Vagina (tissue), 2 donors: Measurements from ENCODE around the gene EPN2. TPM values are rescaled to one million over a fixed set of nuclear protein-coding genes. Genes with fewer than 3 reads are reported as not detected.
A peak's percentile ranks its signal among the peaks of the same experiment; 100 is the strongest.

Experiments
- DNase-seq, 2 donors: peaks; one replicate each; pipeline ENCODE4 v3.0.0-alpha.2; 2017; ENCODE audit errors: extremely low spot score in 2 of 2
- H3K27ac ChIP-seq: fragments of 200-600 bp; sonication (generic); one replicate; pipeline ENCODE4 v1.5.1; 2019
- H3K27me3 ChIP-seq: fragments of 200-600 bp; sonication (generic); one replicate; pipeline ENCODE4 v1.5.1; 2019
- H3K36me3 ChIP-seq, 2 donors: fragments of 200-600 bp; sonication (generic); one replicate each; pipeline ENCODE4 v1.5.1; 2017 to 2019
- H3K4me1 ChIP-seq: fragments of 200-600 bp; sonication (generic); one replicate; pipeline ENCODE4 v1.5.1; 2019
- H3K4me3 ChIP-seq, 2 donors: fragments of 200-600 bp; sonication (generic); 1 replicate in 1 of 2; 2 replicates in 1 of 2; pipeline ENCODE4 v1.5.1; 2016 to 2019
- H3K9me3 ChIP-seq: fragments of 200-600 bp; sonication (generic); one replicate; pipeline ENCODE4 v1.5.1; 2019
- CTCF ChIP-seq, 3 experiments: fragments of 450-650 bp in 2 of 3; fragments of 200-600 bp in 1 of 3; sonication (generic) in 1 of 3; IDR thresholded peaks; one replicate each; pipeline ENCODE4 v1.5.1; 2017 to 2019; ENCODE audit warnings: antibody characterized with exemption in 3 of 3, mild to moderate bottlenecking in 2 of 3, moderate library complexity in 2 of 3
- POLR2A ChIP-seq, 2 donors: fragments of 450-650 bp; IDR thresholded peaks; one replicate each; pipeline ENCODE4 v1.6.1; 2017; ENCODE audit warnings: antibody characterized with exemption in 2 of 2, mild to moderate bottlenecking in 2 of 2, moderate library complexity in 2 of 2
- POLR2AphosphoS5 ChIP-seq, 2 donors: sonication (generic); formaldehyde crosslinking; IDR thresholded peaks; one replicate each; pipeline ENCODE4 v1.9.0; 2017; ENCODE audit warnings: antibody characterized with exemption in 2 of 2, mild to moderate bottlenecking in 2 of 2, low read depth in 1 of 2; ENCODE audit not compliant: insufficient read depth in 1 of 2
- intact Hi-C: fragments of 100-400 bp; cut with DNase I; formaldehyde crosslinking; loops from one replicate; pipeline ENCODE4 v1.15.1; 2023
- total RNA-seq: library from RNA; depleted of rRNA; stranded (reverse); fragments of >200 nt; gene quantifications from one replicate; pipeline ENCODE4 v1.2.3, GENCODE V29; 2016

Gene EPN2
- total RNA-seq, 1 donor from 2014 or later = 65.6 TPM

GRCh38 chr17:19363460-19364035 lies 126.4 kb downstream of the EPN2 start:
- TF ChIP-seq POLR2AphosphoS5 (IDR thresholded peaks at IDR 0.05; ENCODE audit: insufficient read depth in 1 of 2, low read depth in 1 of 2) (no peak), CTCF (IDR thresholded peaks at IDR 0.05) (no peak), POLR2A (IDR thresholded peaks at IDR 0.05) (no peak)
- H3K27ac ChIP-seq = peak overlapping the region; percentile 88
- intact Hi-C loops = loop anchor here (2.0 to 10.0 kb wide), 2 partner anchors 83 to 401 kb away; no protein-coding TSS in a partner anchor
- H3K9me3 ChIP-seq = no peaks in the 10 kb centered on the region
- H3K4me1 ChIP-seq = peaks cover 11% of the 10 kb centered on the region
- DNase-seq = no peak
- H3K4me3 ChIP-seq = no peak overlapping the region
- no peaks in the 10 kb centered on the region for H3K27me3 ChIP-seq
- H3K36me3 ChIP-seq = no peaks in the 10 kb centered on the region

GRCh38 chr17:19364699-19365498 lies 127.7 kb downstream of the EPN2 start:
- Histone ChIP-seq H3K9me3 (no peaks in the 10 kb centered on the region), H3K27ac (no peak overlapping the region), H3K36me3 (no peaks in the 10 kb centered on the region), H3K4me3 (no peak overlapping the region), H3K4me1 (peaks cover 12% of the 10 kb centered on the region), H3K27me3 (no peaks in the 10 kb centered on the region)
- DNase-seq = no peak
- intact Hi-C loops = loop anchor here (10.0 kb wide), 1 partner anchor 400 kb away; no protein-coding TSS in a partner anchor
- TF ChIP-seq POLR2AphosphoS5 (IDR thresholded peaks at IDR 0.05; ENCODE audit: insufficient read depth in 1 of 2, low read depth in 1 of 2) (no peak), POLR2A (IDR thresholded peaks at IDR 0.05) (no peak), CTCF (IDR thresholded peaks at IDR 0.05) (no peak)

- Histone ChIP-seq H3K4me1 (peaks cover 17% of the 10 kb centered on the region), H3K27ac (no peak overlapping the region), H3K27me3 (no peaks in the 10 kb centered on the region), H3K9me3 (no peaks in the 10 kb centered on the region), H3K4me3 (no peak overlapping the region), H3K36me3 (no peaks in the 10 kb centered on the region)
- intact Hi-C loops = loop anchor here (10.0 kb wide), 1 partner anchor 399 kb away; no protein-coding TSS in a partner anchor
- no peak for DNase-seq
- TF ChIP-seq CTCF (IDR thresholded peaks at IDR 0.05) (no peak), POLR2AphosphoS5 (IDR thresholded peaks at IDR 0.05; ENCODE audit: insufficient read depth in 1 of 2, low read depth in 1 of 2) (no peak), POLR2A (IDR thresholded peaks at IDR 0.05) (no peak)
These were observed 128.3 kb downstream of the EPN2 start for GRCh38 chr17:19365499-19365817.

GRCh38 chr17:19365833-19366636 lies 128.9 kb downstream of the EPN2 start:
- intact Hi-C loops = loop anchor here (10.0 kb wide), 1 partner anchor 399 kb away; no protein-coding TSS in a partner anchor
- H3K4me1 ChIP-seq = peaks cover 18% of the 10 kb centered on the region
- no peak for DNase-seq

More at GRCh38 chr17:19365833-19366636, 128.9 kb downstream of the EPN2 start:
- no peak for TF ChIP-seq CTCF (IDR thresholded peaks at IDR 0.05)
- TF ChIP-seq POLR2A (IDR thresholded peaks at IDR 0.05) = no peak
- TF ChIP-seq POLR2AphosphoS5 (IDR thresholded peaks at IDR 0.05; ENCODE audit: insufficient read depth in 1 of 2, low read depth in 1 of 2) = no peak
- H3K36me3 ChIP-seq = no peaks in the 10 kb centered on the region
- no peaks in the 10 kb centered on the region for H3K27me3 ChIP-seq
- H3K27ac ChIP-seq = no peak overlapping the region
- no peaks in the 10 kb centered on the region for H3K9me3 ChIP-seq
- H3K4me3 ChIP-seq = no peak overlapping the region
